DOHH2 (cell line): ENCODE data around the gene RAB40C.

ENCODE experiments used
- EZH2phosphoT487 ChIP-seq: fragments of 200-600 bp; sonication (generic); IDR thresholded peaks from 2 replicates; pipeline ENCODE4 v1.6.1; 2017; ENCODE audit warnings: borderline replicate concordance, mild to moderate bottlenecking, antibody characterized with exemption, low read length, moderate library complexity, mixed read lengths
- TF ChIP-seq, protein P1 (sequence below): fragments of 200-600 bp; sonication (generic); IDR thresholded peaks from one replicate; pipeline ENCODE4 v1.5.1; 2014; ENCODE audit warnings: antibody characterized with exemption, mild to moderate bottlenecking, low read depth, low read length; ENCODE audit not compliant: poor library complexity, severe bottlenecking

DNA sequence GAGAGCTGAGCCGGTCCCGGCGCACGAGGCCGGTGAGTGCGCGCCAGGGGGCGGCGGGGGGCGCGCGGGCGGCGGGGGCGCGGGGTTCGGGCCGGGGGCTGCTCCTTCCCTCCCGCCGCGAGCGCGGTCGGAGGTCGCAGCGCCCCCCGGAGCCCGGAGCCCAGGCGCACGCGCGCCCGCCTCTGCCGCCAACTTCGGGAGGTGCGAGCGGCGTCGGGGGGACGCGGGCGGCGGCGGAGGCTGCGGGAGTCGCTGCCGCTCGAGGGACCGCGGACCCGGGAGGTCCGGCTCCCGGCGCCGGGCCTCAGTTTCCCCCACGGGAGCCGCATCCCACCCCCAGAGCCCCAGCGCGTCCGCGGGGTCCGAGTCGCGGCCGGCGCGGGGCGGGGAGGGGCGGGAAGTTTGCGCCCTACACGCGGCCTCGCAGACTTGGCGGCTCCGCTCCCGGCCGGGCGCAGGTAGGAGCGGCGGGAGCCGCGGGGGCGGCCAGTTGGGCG lies 29.6 kb upstream of the RAB40C start, which contains the start of gene PRR35:
- TF ChIP-seq, protein P1, sequence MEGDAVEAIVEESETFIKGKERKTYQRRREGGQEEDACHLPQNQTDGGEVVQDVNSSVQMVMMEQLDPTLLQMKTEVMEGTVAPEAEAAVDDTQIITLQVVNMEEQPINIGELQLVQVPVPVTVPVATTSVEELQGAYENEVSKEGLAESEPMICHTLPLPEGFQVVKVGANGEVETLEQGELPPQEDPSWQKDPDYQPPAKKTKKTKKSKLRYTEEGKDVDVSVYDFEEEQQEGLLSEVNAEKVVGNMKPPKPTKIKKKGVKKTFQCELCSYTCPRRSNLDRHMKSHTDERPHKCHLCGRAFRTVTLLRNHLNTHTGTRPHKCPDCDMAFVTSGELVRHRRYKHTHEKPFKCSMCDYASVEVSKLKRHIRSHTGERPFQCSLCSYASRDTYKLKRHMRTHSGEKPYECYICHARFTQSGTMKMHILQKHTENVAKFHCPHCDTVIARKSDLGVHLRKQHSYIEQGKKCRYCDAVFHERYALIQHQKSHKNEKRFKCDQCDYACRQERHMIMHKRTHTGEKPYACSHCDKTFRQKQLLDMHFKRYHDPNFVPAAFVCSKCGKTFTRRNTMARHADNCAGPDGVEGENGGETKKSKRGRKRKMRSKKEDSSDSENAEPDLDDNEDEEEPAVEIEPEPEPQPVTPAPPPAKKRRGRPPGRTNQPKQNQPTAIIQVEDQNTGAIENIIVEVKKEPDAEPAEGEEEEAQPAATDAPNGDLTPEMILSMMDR, result no peak
- TF ChIP-seq EZH2phosphoT487, result no peak
